Kasumi-1 (cell line): Measurements from ENCODE around the gene SULT1A2.
"Not testable (repeated sequence)": the region's sequence is repeated elsewhere in the genome, so short reads cannot be mapped to it uniquely, and the experiment has no call there.

Experiments
- DNase-seq, 2 experiments: peaks; one replicate each; lab custom pipeline; 2025; lab: John Stamatoyannopoulos, UW

SULT1A2 gene

DNA sequence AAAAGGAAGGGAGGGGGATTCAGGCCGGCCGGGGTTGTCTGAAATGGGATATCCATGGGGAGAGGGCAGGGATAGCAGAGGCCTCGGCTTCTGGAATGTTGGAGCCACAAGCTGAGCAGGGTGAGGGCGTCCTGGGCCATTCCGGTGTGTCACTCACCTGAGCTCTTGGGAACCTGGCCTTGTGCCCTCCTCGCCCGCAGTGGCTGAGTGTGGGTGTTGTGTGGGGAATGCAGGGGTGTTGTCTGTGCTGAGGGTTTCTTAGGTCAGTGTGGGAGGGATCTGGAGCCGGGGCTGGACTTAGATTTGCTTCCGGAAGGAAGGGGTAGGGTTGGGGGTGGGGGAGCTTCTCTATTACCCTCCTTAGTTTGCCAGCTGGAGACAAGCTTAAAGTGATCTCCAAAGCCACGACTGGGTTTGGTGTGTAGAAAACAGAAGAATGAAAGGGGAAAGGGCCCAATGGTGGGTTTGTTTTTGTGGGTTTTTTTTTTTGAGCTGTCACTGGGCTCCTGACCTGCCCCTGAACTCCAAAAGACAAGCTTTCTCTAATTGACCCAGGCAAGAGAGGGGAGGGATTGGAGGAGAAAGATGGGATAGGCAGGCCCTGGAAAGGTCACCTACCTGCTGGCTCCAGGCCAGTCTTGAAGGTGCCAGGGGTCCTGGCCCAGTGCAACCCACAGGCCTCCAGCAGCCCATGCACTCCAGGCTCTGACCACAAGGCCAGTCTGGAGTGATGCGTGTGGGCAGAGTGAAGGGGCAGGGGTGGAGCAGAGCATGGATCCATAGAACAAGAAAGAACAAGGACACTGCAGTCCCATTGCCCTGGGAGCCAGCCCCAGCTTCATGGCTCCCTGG lies at the start of gene SULT1A2:
Gene SULT1A2 (minus strand): TSS at position 211 of the 852 bp plus-strand sequence. CDS start 1,120 bp downstream, outside the sequence.
- no peak for DNase-seq

DNA sequence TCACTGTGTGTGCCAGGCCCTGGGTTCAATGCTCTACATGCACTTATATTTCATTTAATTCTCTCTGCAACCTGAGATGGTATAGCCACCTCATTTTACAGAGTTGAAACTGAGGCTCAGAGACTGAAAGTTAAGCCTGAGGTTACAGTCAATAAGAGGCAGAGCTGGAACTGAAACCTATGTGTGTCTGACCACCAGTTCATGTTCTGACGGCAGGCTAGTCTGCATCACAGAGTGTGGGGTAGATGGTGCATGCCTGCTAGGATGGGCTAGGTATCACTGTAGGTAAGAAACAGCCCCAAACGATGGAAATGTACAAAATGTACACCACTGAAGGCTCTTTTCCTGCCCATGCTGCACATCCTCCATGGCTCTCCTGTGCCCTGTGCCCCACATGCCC lies 43.1 kb upstream of the SULT1A2 start:
- DNase-seq: not testable (repeated sequence)

DNA sequence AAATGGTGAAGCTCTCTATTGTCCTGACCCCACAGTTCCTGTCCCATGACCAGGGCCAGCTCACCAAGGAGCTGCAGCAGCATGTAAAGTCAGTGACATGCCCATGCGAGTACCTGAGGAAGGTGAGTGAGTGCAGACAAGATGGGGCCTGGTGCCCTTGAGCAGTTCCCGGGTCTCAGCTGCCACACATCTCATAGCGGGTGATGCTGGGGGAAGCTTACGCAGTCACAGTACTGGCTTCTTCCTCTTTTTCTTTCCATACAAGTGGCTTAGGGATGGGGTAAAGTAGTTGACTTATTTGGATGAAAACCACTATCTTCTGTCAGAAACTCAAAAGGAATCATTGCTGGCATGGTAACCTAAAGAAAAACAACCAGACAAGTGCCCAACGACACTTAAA lies 41.5 kb upstream of the SULT1A2 start:
- DNase-seq: not testable (repeated sequence)

- DNase-seq: not testable (repeated sequence)
Measured at GRCh38 chr16:28637765-28638164, 40.9 kb upstream of the SULT1A2 start, which contains the start of gene NPIPB8. NPIPB8 (plus strand) TSS chr16:28638065; CDS start chr16:28638361, 296 bp downstream.

DNA sequence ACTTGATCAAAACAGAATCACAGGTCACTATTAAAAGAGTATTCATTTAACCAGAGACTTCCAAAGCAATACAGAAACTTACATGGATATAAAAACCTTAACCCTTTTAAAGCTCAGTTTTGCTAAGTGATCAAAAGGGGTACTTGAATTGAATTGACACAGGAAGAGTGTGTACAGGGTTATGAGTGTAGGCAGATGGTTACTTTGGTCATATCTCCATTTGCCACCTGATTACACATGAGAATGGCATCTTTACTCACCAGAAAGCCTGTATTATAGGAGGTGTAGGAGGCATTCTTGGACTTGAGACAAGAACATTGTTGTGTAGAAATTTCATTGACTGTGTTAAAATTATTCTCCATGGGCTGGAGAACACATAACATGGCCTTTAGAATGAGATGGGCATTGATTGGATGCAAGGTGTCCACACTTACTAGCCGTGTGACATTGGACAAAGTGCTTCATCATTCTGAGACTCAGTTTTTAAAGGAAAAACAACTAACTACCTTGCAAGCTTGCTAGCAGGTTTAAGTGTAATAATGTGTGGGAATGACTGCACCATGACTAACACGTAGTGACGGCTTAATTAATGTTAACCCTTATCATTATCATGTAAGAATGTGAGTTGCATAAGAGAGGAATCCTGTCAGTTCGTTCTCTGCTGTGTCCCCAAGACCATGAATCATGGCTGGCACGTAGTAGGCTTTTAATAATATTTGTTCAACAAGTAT lies 39.4 kb upstream of the SULT1A2 start:
- DNase-seq: not testable (repeated sequence)

- not testable (repeated sequence) for DNase-seq
Measured at GRCh38 chr16:28630905-28631304, 34.1 kb upstream of the SULT1A2 start.

- DNase-seq: peak in 1 of 2 experiments; percentile 18
Measured at GRCh38 chr16:28623172-28623711, 26.4 kb upstream of the SULT1A2 start.

GRCh38 chr16:28622532-28623171 lies 25.8 kb upstream of the SULT1A2 start:
- DNase-seq: not testable (repeated sequence)

GRCh38 chr16:28621481-28622155 lies 24.8 kb upstream of the SULT1A2 start:
- DNase-seq: no peak

DNA sequence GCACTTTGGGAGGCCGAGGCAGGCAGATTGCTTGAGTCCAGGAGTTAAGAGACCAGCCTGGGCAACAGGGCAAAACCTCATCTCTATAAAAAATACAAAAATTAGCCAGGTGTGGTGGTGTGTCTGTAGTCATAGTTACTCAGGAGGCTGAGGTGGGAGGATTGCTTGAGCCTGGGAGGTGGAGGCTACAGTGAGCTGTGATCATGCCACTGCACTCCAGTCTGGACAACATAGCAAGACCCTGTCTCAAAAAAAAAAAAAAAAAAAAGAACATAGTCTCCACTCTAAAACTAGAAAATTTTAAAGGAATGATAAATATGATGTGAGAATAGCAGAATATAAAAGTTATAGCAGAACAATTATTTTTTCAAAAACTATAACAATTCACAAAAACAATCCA lies 23.5 kb upstream of the SULT1A2 start:
- DNase-seq: not testable (repeated sequence)

- DNase-seq: no peak
Measured at GRCh38 chr16:28617874-28618273, 21.0 kb upstream of the SULT1A2 start.

GRCh38 chr16:28616636-28617035 lies 19.8 kb upstream of the SULT1A2 start:
- no peak for DNase-seq

DNA sequence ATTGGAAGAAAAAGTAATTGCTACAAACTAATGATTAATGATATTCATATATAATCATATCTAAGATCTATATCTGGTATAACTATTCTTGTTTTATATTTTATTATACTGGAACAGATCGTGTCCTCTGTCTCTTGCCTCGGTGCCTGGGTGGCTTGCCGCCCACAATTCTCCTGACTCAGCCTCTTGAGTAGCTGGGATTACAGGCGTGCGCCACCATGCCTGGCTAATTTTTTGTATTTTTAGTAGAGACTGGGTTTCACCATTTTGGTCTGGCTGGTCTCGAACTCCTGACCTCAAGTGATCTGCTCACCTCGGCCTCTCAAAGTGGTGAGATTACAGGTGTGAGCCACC lies 19.4 kb upstream of the SULT1A2 start:
- not testable (repeated sequence) for DNase-seq

DNA sequence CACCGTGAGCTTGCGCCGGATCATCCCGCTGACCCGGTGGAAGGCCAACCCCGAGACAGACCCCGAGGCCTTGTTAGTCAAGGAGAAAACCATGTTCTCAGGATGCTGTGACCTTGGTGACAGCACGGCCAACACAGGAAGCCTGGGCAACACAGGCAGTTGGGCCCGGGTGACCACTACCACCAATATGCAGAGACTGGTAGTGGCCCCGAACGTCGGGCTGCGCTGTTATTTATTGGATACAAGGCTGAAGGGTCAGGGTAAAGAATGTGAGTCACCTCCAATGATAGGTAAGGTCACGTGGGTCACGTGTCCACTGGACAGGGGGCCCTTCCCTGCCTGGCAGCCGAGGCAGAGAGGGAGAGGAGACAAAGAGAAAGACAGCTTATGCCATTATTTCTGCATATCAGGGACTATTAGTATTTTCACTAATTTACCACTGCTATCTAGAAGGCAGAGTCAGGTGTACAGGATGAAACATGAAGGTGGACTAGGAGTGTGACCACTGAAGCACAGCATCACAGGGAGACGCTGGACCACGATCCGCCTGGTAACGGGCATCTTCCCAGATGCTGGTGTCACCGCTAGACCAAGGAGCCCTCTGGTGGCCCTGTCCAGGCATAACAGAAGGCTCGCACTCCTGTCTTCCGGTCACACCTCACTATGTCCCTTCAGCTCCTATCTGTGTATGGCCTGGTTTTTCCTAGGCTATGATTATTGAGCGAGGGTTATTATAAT lies 18.8 kb upstream of the SULT1A2 start:
- peak in 1 of 2 experiments; percentile 18 for DNase-seq

- DNase-seq: not testable (repeated sequence)
Measured at GRCh38 chr16:28614561-28614960, 17.7 kb upstream of the SULT1A2 start.

DNA sequence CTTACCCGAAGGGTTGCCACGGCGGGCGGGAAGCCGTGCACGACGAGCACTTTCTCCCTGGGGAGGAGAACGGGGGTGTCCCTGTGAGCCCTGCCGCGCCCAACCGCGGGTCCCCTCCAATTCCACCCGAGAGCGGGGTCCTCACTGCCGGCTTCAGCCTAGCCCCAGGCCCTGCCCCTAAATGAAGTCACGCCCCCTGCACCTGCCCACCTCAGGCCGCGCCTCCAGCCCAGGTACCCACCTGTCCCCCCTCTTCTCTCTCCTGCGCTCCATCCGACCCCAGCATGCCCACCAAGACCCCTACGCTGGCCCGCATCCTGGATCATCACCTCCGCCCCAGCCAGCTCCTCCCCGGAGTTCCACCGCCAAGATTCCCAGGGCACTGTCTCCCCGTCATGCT lies 17.1 kb upstream of the SULT1A2 start:
- DNase-seq: not testable (repeated sequence)

GRCh38 chr16:28612359-28613280 lies 15.8 kb upstream of the SULT1A2 start:
- DNase-seq: not testable (repeated sequence)

DNA sequence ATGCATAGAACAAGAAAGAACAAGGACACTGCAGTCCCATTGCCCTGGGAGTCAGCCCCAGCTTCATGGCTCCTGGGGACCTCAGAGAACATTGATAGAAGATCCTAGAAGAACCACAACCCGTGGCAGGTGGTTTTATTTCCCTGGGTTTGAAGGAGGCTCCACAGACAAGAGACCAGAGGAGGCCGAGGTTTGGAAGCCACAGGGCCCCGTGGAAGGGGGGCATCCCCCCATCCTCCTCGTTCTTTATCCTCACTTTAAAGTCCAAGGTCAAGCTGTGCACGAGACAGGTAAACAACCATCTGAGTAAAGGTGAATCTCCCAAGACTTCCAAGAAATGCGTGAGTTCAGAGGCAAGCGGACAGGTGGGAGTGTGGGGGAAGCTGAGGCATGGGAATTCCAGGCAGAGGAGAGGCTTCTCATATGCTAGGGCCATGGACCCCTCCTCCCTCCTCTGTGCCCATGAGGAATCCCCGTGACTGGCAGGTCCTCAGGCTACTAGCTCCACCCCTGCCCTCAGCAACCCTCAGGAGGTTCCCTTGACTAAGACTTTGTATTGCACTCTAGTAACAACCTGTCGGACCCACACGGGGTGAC lies 13.8 kb upstream of the SULT1A2 start:
- no peak for DNase-seq
